HG02973 (cell line): Measurements from ENCODE around the gene DHX40.
"Not testable (repeated sequence)": the region's sequence is repeated elsewhere in the genome, so short reads cannot be mapped to it uniquely, and the experiment has no call there.

Experiments used
- ATAC-seq: cut with Tn5 transposase; IDR thresholded peaks from one replicate; pipeline ENCODE4 v1.9.1; 2021; ENCODE audit warnings: moderate library complexity; ENCODE audit not compliant: unreplicated experiment

Gene DHX40, protein sequence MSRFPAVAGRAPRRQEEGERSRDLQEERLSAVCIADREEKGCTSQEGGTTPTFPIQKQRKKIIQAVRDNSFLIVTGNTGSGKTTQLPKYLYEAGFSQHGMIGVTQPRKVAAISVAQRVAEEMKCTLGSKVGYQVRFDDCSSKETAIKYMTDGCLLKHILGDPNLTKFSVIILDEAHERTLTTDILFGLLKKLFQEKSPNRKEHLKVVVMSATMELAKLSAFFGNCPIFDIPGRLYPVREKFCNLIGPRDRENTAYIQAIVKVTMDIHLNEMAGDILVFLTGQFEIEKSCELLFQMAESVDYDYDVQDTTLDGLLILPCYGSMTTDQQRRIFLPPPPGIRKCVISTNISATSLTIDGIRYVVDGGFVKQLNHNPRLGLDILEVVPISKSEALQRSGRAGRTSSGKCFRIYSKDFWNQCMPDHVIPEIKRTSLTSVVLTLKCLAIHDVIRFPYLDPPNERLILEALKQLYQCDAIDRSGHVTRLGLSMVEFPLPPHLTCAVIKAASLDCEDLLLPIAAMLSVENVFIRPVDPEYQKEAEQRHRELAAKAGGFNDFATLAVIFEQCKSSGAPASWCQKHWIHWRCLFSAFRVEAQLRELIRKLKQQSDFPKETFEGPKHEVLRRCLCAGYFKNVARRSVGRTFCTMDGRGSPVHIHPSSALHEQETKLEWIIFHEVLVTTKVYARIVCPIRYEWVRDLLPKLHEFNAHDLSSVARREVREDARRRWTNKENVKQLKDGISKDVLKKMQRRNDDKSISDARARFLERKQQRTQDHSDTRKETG

DNA sequence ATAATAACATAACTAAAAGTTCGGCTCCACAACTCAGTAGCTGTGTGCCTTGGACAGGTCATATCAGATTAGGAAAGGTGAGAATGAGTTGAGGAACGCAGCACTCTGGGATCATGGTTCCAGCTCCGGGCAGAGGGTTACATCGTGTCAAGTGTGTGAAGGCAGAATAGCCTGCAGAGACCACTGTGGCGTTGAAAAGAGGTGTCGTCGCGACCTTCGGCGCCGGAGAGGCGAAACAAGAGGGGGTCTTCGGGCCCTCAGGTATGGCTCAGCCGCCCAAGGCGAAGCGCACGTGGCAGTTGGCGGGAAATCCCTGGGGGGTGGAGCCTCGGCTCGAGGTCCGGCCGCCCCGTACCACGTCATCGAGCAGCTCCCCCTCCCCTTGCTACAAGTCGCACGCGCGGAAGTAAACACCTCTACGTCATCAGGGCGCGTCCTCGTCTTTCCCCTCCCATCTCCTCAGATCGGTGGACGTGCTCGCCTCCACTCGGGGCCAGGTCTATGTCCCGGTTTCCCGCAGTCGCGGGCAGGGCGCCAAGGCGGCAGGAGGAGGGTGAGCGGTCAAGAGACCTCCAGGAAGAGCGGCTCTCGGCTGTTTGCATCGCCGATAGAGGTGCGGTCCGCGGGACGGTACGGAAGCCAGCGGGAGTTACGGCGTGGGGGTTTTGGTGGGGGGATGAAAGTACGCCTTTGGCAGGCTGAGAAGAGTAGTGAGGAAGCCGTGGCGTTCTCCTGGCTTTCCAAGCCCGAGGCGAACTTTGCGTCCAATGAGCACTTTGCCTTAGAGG, at the start of gene DHX40:
TSS of gene DHX40 (plus strand) at position 440 of the 788 bp plus-strand sequence. CDS start at position 502, 62 bp downstream.
- peak; percentile 77 for ATAC-seq

DNA sequence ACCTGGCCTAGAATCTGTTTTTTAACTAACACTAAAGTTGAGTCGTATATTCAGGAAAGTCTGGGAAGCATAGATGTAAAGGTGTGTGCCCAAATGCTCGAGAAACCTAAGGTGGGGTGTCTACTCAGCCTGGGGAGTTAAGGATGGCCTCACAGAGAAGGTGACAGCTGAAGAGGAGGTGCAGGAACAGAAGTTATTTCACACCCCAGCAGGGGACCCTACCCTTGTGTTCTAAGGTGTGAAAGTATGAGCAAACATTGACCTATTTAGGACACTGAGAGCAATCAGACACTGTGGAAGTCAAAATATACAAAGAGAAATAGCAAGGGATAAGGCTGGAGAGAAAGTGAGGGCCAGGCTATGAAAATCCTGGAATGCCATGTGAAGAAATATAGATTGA, 49.0 kb upstream of the DHX40 start:
- ATAC-seq = no peak

DNA sequence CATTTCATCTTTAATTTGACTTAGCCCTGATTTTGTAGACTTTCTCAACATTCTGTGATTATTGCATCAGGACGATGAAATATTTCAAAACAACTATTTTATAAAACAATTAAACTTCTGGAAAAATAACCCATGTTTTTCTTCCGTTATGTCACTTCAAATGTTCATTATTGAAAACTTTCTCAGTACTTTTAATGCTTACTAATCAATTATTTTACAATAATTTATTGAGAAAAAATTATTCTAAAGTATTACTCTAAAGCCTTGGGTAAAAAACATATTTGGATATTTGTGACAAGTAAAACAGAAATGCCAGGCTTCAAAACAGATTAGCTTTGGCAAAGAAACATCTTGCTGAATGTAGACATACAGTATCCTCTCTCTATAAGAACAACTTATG, 46.3 kb upstream of the DHX40 start:
- ATAC-seq = no peak

DNA sequence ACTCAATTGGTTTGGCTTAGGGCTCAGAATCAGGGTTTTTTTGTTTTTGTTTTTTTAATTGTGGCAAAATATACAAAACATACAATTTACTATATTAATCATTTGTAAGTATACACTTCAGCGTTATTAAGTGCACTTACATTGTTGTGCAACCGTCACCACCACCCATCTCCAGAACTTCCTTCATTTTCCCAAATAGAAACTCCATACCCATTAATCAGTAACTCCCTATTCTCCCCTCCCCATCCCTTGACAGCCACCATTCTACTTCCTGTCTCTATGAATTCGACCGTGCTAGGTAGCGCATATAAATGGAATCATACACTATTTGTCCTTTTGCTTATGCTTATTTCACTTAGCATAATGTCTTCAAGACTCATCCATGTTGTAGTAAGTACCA, 45.2 kb upstream of the DHX40 start:
- no peak for ATAC-seq

DNA sequence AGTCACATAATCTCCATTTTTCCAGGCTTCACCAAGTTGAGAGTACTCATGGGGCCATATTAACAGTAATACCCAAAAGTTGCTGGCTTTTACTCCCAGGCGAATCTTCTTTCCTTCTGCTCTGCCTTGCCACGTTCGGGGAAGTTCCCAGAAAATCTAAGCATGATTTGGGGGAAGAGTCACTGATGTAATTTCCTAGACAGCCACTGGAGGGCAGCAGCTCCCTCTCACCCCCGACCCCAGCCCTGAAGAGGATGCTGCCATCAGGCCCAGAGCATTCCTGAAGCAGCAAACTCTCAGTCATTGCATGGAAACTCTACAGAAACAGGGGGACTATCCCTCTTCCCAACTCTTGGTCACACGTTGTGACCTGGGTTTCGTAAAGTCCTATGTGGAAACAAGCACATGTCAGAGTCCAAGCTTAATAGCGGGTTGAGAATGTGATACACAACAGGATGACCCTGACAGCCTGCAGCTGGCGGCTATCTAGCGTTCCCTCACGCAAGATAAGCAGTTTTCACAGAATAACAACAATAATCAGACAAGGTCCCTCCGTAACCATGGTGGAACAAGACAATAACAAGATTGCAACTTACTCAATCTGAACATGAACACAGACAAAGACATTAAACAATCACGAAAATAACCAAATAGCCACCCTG, 43.8 kb upstream of the DHX40 start:
- ATAC-seq = no peak

DNA sequence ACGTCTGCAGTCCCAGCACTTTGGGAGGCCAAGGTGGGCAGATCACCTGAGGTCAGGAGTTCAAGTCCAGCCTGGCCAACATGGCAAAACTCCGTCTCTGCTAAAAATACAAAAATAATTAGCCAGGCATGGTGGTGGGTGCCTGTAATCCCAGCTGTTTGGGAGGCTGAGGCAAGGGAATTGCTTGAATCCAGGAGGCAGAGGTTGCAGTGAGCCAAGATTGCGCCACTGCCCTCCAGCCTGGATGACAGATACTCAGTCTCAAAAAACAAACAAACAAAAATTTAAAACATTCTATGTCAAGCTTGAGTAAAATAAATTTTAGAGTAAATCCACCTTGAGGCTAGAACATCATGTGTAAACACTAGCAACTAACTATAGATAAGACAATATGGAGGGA, 40.5 kb upstream of the DHX40 start:
- not testable (repeated sequence) for ATAC-seq

DNA sequence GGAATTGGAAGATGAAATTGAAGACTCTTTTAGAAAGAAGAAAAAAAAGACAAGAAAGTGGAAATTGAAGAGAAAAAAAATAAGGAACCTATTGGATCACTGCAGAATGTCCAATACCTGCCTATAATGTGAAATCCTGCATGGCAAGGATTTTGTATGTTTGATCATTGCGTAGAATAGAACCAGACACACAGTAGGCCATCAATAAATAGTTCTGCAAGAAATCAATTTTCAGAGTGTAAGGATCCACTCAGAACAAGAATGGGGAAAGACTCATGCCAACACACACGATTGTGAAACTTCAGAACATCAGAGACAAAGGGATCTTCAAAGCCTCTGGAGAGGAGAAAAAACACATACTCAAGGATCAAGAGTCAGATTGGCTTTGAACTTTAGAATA, 39.7 kb upstream of the DHX40 start:
- ATAC-seq = no peak

DNA sequence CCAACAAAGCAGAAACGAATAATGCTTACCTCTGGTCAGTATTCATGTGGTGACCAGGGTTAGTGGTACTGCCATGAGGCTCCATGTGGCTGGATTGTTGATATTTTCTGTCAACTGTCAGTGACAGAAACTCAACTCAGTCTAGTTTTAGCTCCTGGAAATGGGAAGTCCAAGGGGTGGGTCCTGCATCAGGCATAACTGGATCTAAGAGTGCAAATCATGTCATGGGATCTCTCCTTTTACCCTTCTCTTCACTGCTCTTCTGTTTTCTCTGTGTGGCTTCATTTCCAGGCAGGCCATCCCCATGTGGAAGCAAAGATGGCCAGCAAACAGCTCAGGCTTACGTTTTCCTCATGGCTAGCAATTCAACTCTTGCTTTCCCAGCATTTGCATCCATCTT, 39.0 kb upstream of the DHX40 start:
- no peak for ATAC-seq

DNA sequence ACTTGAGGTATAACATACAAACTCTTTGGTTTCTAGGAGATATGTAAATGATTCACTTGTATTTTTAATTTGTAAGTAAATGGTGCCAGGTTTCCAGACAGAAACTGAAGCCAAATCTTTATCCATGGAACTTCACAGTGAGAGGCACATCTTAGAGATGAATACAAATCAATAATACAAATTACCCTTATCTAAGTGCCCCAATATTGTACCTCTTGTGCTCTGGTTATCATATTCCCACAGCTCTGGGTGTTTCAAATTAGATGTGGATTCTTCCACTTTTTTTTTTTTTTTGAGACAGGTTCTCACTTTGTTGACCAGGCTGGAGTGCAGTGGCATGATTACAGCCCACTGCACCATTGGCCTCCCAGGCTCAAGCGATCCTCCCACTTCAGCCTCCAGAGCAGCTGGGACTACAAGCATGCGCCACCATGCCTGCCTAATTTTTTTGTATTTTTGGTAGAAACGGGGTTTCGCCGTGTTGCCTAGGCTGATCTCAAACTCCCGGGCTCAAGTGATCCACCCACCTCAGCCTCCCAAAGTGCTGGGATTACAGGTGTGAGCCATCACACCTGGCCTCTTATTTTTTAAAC, 38.0 kb upstream of the DHX40 start:
- no peak for ATAC-seq

DNA sequence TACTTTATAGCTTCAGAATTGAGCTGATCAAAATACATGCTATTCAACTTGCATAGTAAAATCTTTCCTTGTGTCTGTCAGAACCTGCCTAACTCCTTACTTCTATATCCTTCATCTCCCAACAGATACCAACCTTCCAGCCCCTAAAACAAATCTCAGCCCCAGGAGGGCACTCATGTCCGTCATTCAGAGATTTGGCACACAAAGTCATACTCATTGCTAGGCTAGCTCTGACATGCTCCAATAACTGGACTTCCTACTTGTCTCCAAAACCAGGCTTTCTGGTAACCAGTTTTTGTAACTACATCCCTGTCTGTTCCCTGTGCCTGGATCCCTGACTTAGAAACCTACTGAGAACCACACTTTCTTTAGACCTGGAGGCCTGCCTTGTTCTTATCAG, 37.5 kb upstream of the DHX40 start:
- ATAC-seq = no peak

DNA sequence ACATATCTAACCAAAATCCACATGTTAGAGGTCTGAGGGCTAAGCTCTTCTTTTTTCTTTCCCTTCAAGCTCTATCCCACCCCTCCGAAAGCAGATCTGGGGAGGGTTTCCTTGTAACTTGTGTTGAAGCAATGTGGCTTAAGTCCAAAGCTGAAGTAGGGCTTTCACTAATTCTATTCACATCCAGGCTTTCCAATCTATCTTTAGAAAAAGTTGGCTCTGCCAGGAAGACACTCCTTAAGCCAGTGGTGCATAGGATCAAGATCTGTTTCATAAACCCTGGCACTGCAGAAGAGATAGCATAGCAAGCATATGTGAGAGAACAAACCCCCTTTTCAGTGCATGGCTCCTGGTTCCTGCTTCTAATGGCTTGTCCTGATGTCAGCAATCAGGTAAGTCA, 34.9 kb upstream of the DHX40 start:
- no peak for ATAC-seq

DNA sequence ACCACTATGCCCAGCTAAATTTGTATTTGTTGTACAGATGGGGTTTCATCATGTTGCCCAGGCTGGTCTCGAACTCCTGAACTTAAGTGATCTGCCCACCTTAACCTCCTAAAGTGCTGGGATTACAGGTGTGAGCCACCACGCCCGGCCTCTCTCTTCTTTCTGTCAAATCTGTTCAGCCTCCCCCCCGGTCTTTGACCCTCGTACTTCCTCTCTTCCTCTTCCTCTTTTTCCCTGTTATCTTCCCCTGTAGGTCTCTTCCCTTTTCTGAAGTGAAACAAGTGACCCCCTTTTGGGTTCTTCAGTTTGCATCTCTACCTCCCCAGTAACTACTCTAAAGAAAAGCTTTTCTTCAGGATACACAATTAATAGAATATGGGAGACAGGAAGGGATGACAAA, 31.7 kb upstream of the DHX40 start:
- ATAC-seq = no peak

DNA sequence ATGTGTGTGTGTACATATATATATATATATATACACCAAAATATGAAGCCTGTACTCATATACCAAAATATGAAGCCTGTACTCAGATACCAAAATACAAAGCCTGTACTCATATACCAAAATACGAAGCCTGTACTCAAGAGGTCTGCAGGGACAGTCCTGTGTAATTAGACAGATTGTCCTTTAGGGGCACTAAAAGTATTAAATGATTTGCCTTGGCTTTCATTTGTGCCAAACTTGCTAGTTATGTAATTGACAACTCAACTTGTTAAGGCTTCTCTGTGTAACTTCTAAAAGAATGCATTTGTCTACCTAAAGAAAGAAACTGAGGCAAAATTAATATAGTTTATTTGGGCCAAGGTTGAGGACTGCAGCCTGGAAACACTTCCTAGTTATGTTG, 30.8 kb upstream of the DHX40 start:
- ATAC-seq = no peak

DNA sequence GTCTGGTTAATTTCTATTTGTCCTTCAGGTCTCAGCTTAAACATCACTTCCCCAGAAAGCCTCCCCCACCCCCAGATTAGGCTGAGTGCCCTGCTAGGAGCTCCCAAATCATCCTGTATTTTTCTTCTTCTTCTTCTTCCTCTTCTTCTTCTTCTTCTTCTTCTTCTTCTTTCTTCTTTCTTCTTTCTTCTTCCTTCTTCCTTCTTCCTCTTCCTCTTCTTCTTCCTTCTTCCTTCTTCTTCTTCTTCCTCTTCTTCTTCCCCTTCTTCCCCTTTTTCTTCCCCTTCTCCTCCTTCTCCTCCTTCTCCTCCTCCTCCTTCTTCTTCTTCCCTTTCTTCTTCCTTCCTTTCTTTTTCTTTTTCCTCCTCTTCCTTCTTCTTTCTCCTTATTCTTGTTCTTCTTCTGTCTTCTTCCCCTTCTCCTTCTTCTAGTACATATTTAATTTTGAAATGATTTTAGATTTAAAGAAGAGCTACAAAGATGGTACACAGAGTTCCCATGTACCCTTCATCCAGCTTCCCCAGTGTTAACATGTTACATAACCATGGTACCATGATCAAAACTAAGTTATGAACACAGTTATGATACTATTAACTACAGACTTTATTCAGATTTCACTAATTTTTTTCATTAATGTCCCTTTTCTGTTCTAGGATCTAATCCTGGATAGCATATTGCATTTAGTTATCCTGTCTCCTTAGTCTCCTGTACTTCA, 27.1 kb upstream of the DHX40 start:
- no peak for ATAC-seq

DNA sequence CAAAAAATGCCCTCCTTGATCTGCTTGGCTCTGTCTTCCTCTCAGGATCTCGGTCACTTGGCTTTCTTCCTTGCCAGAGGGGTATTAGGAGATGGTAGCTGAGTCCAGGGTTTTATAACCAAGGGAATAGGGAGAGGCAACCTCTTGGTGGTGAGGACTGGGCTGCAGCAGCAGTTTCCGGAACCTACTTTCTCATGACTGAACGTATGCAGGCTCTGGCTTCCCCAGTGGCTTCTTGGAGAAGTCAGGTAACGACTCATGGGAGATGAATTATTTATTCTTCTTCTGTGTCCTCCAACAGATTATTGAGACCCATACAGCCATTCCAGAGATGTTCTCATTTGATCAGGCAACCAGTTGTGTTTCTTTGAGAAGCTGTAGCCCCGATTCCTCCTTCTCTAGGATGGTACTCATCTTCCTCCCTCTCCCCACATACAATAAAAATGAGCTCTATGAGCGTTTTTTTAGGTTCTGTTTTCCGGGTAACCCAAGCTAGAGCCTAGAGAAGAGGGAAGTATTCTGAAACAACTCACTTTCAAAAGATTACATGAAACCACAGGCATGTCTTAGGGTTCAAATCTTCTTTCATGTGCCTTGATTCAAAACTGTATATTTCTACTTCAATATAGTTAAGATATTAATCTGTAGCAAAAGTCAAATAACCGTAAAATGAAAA, 22.3 kb upstream of the DHX40 start:
- ATAC-seq = no peak

DNA sequence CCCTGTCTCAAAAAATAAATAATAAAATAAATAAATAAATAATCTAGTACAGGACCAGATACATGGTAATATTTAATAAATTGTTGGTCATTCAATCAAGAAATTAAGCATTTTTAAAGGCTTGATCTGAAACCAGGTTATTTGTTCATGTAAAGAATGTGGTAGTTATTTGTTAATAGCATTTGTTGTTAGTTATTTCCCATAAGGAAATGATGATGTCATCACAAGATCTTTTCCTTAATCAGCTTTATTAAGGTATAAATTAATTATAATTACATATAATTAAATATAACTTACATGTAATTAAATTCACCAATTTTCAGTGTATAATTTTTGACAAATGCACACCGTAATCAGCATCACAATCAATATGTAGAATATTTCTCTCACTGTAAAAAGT, 19.5 kb upstream of the DHX40 start:
- ATAC-seq = no peak

DNA sequence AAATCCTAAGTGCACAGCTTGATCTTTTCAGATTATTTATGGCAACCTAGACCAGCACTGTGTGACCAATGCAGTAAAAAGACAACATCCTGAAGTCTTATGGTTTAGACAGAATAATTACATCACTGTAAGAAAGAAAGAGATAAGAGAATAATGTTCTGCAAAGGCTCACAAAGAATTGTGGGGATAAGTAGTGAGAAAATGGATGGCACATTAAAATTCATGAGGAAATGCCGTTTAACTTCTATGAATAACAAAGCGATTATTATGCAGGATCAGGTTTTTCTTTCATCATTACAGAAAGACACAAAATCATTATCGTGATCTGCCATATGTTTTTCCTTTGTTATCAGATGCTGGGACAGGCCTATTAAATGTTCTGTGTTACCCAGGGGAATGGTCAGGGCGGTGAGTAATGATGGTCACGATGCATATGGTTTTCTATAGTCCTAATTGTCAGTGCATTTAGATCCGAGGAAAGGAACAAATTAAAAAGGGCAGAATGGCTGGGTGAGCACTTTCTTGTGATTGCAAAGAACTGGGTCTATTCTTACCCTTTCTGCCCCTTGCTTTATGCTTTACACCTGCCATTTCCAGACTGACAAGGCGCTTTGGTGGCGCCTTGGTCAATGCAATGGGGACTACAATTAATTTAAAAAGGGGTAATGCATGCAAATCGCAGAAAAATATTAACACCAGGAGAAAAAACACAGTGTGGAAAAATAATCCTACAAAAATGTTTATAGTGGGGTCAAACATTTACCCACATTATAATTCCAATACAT, 18.1 kb upstream of the DHX40 start:
- ATAC-seq = no peak

DNA sequence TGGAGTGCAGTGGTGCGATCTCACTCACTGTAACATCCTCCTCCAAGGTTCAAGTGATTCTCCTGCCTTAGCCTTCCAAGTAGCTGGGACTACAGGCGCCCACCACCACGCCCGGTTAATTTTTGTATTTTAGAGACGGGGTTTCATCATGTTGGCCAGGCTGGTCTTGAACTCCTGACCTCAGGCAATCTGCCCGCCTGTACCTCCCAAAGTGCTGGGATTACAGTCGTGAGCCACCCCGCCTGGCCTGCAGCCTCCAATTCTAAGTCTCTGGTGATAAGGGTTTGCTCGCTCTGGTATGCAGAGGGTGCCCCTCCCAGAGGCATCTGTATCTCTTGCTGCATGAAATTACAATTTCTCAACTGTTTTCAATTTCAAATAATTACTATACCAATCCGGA, 16.4 kb upstream of the DHX40 start:
- not testable (repeated sequence) for ATAC-seq

DNA sequence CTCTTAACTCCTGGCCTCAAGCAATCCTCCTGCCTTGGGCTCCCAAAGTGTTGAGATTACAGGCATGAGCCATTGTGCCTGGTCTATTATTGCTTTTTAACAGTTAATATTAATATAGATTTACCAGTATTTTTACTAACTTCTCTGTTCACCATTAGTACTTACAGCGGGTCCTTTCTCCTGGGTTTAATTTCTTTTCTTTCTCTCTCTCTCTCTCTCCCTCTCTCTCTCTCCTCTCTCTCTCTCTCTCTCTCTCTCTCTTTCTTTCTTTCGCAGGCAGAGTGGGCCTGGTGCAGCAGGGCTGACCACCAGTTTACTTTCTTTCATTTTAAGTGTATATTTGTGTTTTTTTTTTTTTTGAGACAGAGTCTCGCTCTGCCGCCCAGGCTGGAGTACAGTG, 14.7 kb upstream of the DHX40 start:
- ATAC-seq = no peak
